ENCODE measurements around the gene CDH12.
"Not testable (repeated sequence)": the region's sequence is repeated elsewhere in the genome, so short reads cannot be mapped to it uniquely, and the experiment has no call there.

CDH12 gene

GRCh38 chr5:22432905-22433304 is 420.2 kb downstream of the CDH12 start:
- no peak for DNase-seq (ENCODE audit: low read depth)

- no peak for DNase-seq (ENCODE audit: low read depth)
Measured at GRCh38 chr5:22431840-22432239, 421.3 kb downstream of the CDH12 start.

GRCh38 chr5:22431406-22431805 is 421.7 kb downstream of the CDH12 start:
- DNase-seq (ENCODE audit: low read depth): no peak

- no peak for DNase-seq (ENCODE audit: low read depth)
Measured at GRCh38 chr5:22411554-22412349, 441.4 kb downstream of the CDH12 start.

GRCh38 chr5:22391956-22392355 is 461.2 kb downstream of the CDH12 start:
- DNase-seq (ENCODE audit: low read depth): no peak

GRCh38 chr5:22390888-22391287 is 462.3 kb downstream of the CDH12 start:
- no peak for DNase-seq (ENCODE audit: low read depth)

- DNase-seq (ENCODE audit: low read depth): no peak
Measured at GRCh38 chr5:22372826-22373660, 480.1 kb downstream of the CDH12 start.

GRCh38 chr5:22372376-22372775 is 480.8 kb downstream of the CDH12 start:
- DNase-seq (ENCODE audit: low read depth): no peak

GRCh38 chr5:22354956-22355355 is 498.2 kb downstream of the CDH12 start:
- no peak for DNase-seq (ENCODE audit: low read depth)

- DNase-seq (ENCODE audit: low read depth): no peak
Measured at GRCh38 chr5:22352493-22352892, 500.7 kb downstream of the CDH12 start.

GRCh38 chr5:22351178-22351577 is 502.0 kb downstream of the CDH12 start:
- DNase-seq (ENCODE audit: low read depth): no peak

- no peak for DNase-seq (ENCODE audit: low read depth)
Measured at GRCh38 chr5:22348027-22348426, 505.1 kb downstream of the CDH12 start.

- DNase-seq (ENCODE audit: low read depth): no peak
Measured at GRCh38 chr5:22344000-22344399, 509.1 kb downstream of the CDH12 start.

GRCh38 chr5:22341406-22341805 is 511.7 kb downstream of the CDH12 start:
- DNase-seq (ENCODE audit: low read depth): no peak

GRCh38 chr5:22332949-22333348 is 520.2 kb downstream of the CDH12 start:
- DNase-seq (ENCODE audit: low read depth): not testable (repeated sequence)

- DNase-seq (ENCODE audit: low read depth): no peak
Measured at GRCh38 chr5:22329683-22330082, 523.5 kb downstream of the CDH12 start.

GRCh38 chr5:22319798-22320197 is 533.3 kb downstream of the CDH12 start:
- no peak for DNase-seq (ENCODE audit: low read depth)

GRCh38 chr5:22316294-22316693 is 536.9 kb downstream of the CDH12 start:
- DNase-seq (ENCODE audit: low read depth): no peak

GRCh38 chr5:22315052-22315451 is 538.1 kb downstream of the CDH12 start:
- not testable (repeated sequence) for DNase-seq (ENCODE audit: low read depth)

- no peak for DNase-seq (ENCODE audit: low read depth)
Measured at GRCh38 chr5:22314548-22314947, 538.6 kb downstream of the CDH12 start.

GRCh38 chr5:22306011-22306410 is 547.1 kb downstream of the CDH12 start:
- no peak for DNase-seq (ENCODE audit: low read depth)

- no peak for DNase-seq (ENCODE audit: low read depth)
Measured at GRCh38 chr5:22295832-22296231, 557.3 kb downstream of the CDH12 start.

- no peak for DNase-seq (ENCODE audit: low read depth)
Measured at GRCh38 chr5:22293147-22293546, 560.0 kb downstream of the CDH12 start.

All from activated gamma-delta T cell treated with anti-CD3 and anti-CD28 coated beads, Interleukin-2, amount 50 U/mL, for 16 hours (primary cell).